ENCODE results near the gene SLC25A45.

The SLC25A45 gene

GRCh38 chr11:65378208-65378927, 4.1 kb downstream of the SLC25A45 start:
- TF ChIP-seq CTCF (IDR thresholded peaks at IDR 0.05; ENCODE audit: control insufficient read depth, insufficient read depth, low read depth, low read length, missing control alignments), result no peak
- H3K4me3 ChIP-seq (ENCODE audit: control insufficient read depth, low read depth, low read length), result no peak overlapping the region
- DNase-seq (ENCODE audit: low read depth), result no peak

- H3K4me3 ChIP-seq (ENCODE audit: control insufficient read depth, low read depth, low read length), result no peak overlapping the region
- DNase-seq (ENCODE audit: low read depth), result no peak
- no peak for TF ChIP-seq CTCF (IDR thresholded peaks at IDR 0.05; ENCODE audit: control insufficient read depth, insufficient read depth, low read depth, low read length, missing control alignments)
These were observed 4.7 kb downstream of the SLC25A45 start for GRCh38 chr11:65377777-65378176.

GRCh38 chr11:65377036-65377435, 5.4 kb downstream of the SLC25A45 start:
- no peak for DNase-seq (ENCODE audit: low read depth)
- no peak overlapping the region for H3K4me3 ChIP-seq (ENCODE audit: control insufficient read depth, low read depth, low read length)
- no peak for TF ChIP-seq CTCF (IDR thresholded peaks at IDR 0.05; ENCODE audit: control insufficient read depth, insufficient read depth, low read depth, low read length, missing control alignments)

- TF ChIP-seq CTCF (IDR thresholded peaks at IDR 0.05; ENCODE audit: control insufficient read depth, insufficient read depth, low read depth, low read length, missing control alignments), result no peak
- DNase-seq (ENCODE audit: low read depth), result no peak
- H3K4me3 ChIP-seq (ENCODE audit: control insufficient read depth, low read depth, low read length), result no peak overlapping the region
These were observed 6.2 kb downstream of the SLC25A45 start for GRCh38 chr11:65376138-65376713.

- TF ChIP-seq CTCF (IDR thresholded peaks at IDR 0.05; ENCODE audit: control insufficient read depth, insufficient read depth, low read depth, low read length, missing control alignments), result no peak
These were observed 7.4 kb downstream of the SLC25A45 start for GRCh38 chr11:65375012-65375411.

GRCh38 chr11:65373839-65374580, 8.4 kb downstream of the SLC25A45 start:
- TF ChIP-seq CTCF (IDR thresholded peaks at IDR 0.05; ENCODE audit: control insufficient read depth, insufficient read depth, low read depth, low read length, missing control alignments), result no peak
- no peak overlapping the region for H3K4me3 ChIP-seq (ENCODE audit: control insufficient read depth, low read depth, low read length)
- DNase-seq (ENCODE audit: low read depth), result no peak

More at GRCh38 chr11:65375012-65375411, 7.4 kb downstream of the SLC25A45 start:
- H3K4me3 ChIP-seq (ENCODE audit: control insufficient read depth, low read depth, low read length), result no peak overlapping the region
- no peak for DNase-seq (ENCODE audit: low read depth)
